Measurements from ENCODE around the gene LHFPL2. TPM values are rescaled to one million over a fixed set of nuclear protein-coding genes. Genes with fewer than 3 reads are reported as not detected.

The LHFPL2 gene
- total and polyA plus RNA-seq, 2 of the 4 experiments (the other 2 are of a cell fraction): 6.5 to 11.3 TPM

GRCh38 chr5:78568676-78569075 is 79.9 kb downstream of the LHFPL2 start:
- in situ Hi-C loops (cut with MboI; ENCODE audit: low sequenced_read_pairs) (no loop called here), dilution Hi-C loops (cut with HindIII; ENCODE audit: low sequenced_read_pairs, unreplicated experiment) (no loop called here), intact Hi-C loops (cut with micrococcal nuclease) (no loop called here)
- Histone ChIP-seq H2AK9ac (replicated peaks; ENCODE audit: low read depth, low read length, poor library complexity) (no peak overlapping the region), H3K14ac (replicated peaks; ENCODE audit: low read depth, low read length) (no peak overlapping the region), H3K9me1 (ENCODE audit: insufficient read depth, low read length) (peaks cover 10% of the 10 kb centered on the region), H4K5ac (ENCODE audit: low read depth, low read length) (no peak overlapping the region), H3K18ac (ENCODE audit: low read depth, low read length) (no peak overlapping the region), H3K79me1 (ENCODE audit: low read depth in 1 of 2, low read length in 2 of 2) (peaks cover 36 to 59% of the 10 kb centered on the region in 2 experiments), H2AFZ (replicated peaks; ENCODE audit: low read length, poor library complexity) (no peak overlapping the region), H3K4me3 (ENCODE audit: insufficient read depth, low read depth, low read length) (no peak overlapping the region), H2AK5ac (ENCODE audit: low read depth, low read length) (no peak overlapping the region), H3K4ac (ENCODE audit: low read depth, low read length) (no peak overlapping the region), H4K8ac (ENCODE audit: low read depth in 2 of 2, low read length in 2 of 2) (no peak overlapping the region), H3K9me3 (ENCODE audit: control insufficient read depth, insufficient read depth, low read length) (no peaks in the 10 kb centered on the region), H2BK120ac (ENCODE audit: low read depth, low read length) (no peak overlapping the region), H4K20me1 (ENCODE audit: insufficient read depth, low read length) (peaks cover 28% of the 10 kb centered on the region; the same call in 1 of the 2 replicates), H3K9ac (ENCODE audit: low read depth, low read length) (no peak overlapping the region), H3K23ac (ENCODE audit: low read depth, low read length) (0 out of 2 replicates have a peak overlapping the region, but pooled peaks have one; percentile 23), H2BK20ac (ENCODE audit: low read depth, low read length) (no peak overlapping the region), H3K27ac (ENCODE audit: insufficient read depth, low read length) (no peak overlapping the region), H3K4me1 (ENCODE audit: control insufficient read depth, insufficient read depth, low read length) (peaks cover 9% of the 10 kb centered on the region), H3K4me2 (ENCODE audit: low read depth, low read length) (no peak overlapping the region), H2BK15ac (ENCODE audit: low read depth, low read length) (no peak overlapping the region), H2BK5ac (ENCODE audit: low read depth, low read length, poor library complexity, severe bottlenecking) (no peak overlapping the region), H3K27me3 (ENCODE audit: control insufficient read depth, insufficient read depth, low read length) (no peaks in the 10 kb centered on the region), H3K56ac (ENCODE audit: extremely low read depth, insufficient read depth, low read length) (no peak overlapping the region), H4K91ac (ENCODE audit: insufficient read depth, low read depth, low read length) (no peak overlapping the region), H3K36me3 (ENCODE audit: control insufficient read depth, insufficient read depth, low read length) (peaks cover 3% of the 10 kb centered on the region)
- no TSS peak for BruUV-seq (replicated peaks)
- TF ChIP-seq MXI1 (IDR thresholded peaks at IDR 0.05; ENCODE audit: borderline replicate concordance, low read depth, low read length) (no peak), RAD21 (IDR thresholded peaks at IDR 0.05; ENCODE audit: low read length) (no peak), BHLHE40 (IDR thresholded peaks at IDR 0.05; ENCODE audit: low read depth, low read length) (no peak), POLR2A (IDR thresholded peaks at IDR 0.05; ENCODE audit: low read depth, low read length) (no peak), MAZ (IDR thresholded peaks at IDR 0.05; ENCODE audit: borderline replicate concordance, low read depth, low read length) (no peak), MAFK (IDR thresholded peaks at IDR 0.05; ENCODE audit: low read depth, low read length) (no peak), SMC3 (IDR thresholded peaks at IDR 0.05; ENCODE audit: low read depth, low read length) (no peak), CHD1 (IDR thresholded peaks at IDR 0.05; ENCODE audit: low read depth, low read length) (no peak), USF2 (IDR thresholded peaks at IDR 0.05; ENCODE audit: low read depth, low read length) (no peak)
- TF ChIP-seq, protein P1, sequence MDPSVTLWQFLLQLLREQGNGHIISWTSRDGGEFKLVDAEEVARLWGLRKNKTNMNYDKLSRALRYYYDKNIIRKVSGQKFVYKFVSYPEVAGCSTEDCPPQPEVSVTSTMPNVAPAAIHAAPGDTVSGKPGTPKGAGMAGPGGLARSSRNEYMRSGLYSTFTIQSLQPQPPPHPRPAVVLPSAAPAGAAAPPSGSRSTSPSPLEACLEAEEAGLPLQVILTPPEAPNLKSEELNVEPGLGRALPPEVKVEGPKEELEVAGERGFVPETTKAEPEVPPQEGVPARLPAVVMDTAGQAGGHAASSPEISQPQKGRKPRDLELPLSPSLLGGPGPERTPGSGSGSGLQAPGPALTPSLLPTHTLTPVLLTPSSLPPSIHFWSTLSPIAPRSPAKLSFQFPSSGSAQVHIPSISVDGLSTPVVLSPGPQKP (IDR thresholded peaks at IDR 0.05; ENCODE audit: borderline replicate concordance, low read depth, low read length): no peak
- no peak for DNase-seq
- WGBS, 2 experiments (ENCODE audit: extremely low coverage in 2 of 2, insufficient read length in 1 of 2): no CpG with 5 or more reads among the region's 3 CpGs
- CTCF ChIA-PET: interaction anchor here (0.7 kb wide), 1 partner anchor 130 kb away, joined by 3 read pairs; no protein-coding TSS in a partner anchor
- no peak for ATAC-seq (ENCODE audit: low read depth)
- POLR2A ChIA-PET (ENCODE audit: unreplicated experiment): no interaction called here

Data from IMR-90 (cell line).